Tibial nerve (tissue), 3 donors: ENCODE measurements around the gene GATAD2A.

Experiments used
- POLR2A ChIP-seq, 2 donors: fragments of 450-650 bp; IDR thresholded peaks; one replicate each; pipeline ENCODE4 v1.6.1; 2017; ENCODE audit warnings: antibody characterized with exemption in 2 of 2, mild to moderate bottlenecking in 2 of 2, moderate library complexity in 2 of 2
- TF ChIP-seq, protein P1 (sequence below), 5 experiments: fragments of 200-600 bp in 3 of 5; fragments of 450-650 bp in 2 of 5; sonication (generic) in 3 of 5; IDR thresholded peaks; one replicate each; pipeline ENCODE4 v1.5.1; 2016 to 2019; ENCODE audit warnings: antibody characterized with exemption in 5 of 5, mild to moderate bottlenecking in 3 of 5, moderate library complexity in 2 of 5

GRCh38 chr19:19427944-19428343 lies 22.5 kb downstream of the GATAD2A start:
- no peak for TF ChIP-seq POLR2A (IDR thresholded peaks at IDR 0.05)
- TF ChIP-seq, protein P1, sequence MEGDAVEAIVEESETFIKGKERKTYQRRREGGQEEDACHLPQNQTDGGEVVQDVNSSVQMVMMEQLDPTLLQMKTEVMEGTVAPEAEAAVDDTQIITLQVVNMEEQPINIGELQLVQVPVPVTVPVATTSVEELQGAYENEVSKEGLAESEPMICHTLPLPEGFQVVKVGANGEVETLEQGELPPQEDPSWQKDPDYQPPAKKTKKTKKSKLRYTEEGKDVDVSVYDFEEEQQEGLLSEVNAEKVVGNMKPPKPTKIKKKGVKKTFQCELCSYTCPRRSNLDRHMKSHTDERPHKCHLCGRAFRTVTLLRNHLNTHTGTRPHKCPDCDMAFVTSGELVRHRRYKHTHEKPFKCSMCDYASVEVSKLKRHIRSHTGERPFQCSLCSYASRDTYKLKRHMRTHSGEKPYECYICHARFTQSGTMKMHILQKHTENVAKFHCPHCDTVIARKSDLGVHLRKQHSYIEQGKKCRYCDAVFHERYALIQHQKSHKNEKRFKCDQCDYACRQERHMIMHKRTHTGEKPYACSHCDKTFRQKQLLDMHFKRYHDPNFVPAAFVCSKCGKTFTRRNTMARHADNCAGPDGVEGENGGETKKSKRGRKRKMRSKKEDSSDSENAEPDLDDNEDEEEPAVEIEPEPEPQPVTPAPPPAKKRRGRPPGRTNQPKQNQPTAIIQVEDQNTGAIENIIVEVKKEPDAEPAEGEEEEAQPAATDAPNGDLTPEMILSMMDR (IDR thresholded peaks at IDR 0.05): no peak
